SK-N-SH treated with all-trans-retinoic acid at 6 μM for 48 hours (cell line): ENCODE measurements around the gene TRIM72.

Experiments
- ATAC-seq: fragments of 200-7000 bp; cut with Tn5 transposase; 3 replicates; pipeline ENCODE4 v1.9.1; 2020; ENCODE audit warnings: mild to moderate bottlenecking, moderate library complexity
- ARNTL ChIP-seq: fragments of 450-650 bp; formaldehyde crosslinking; IDR thresholded peaks from 2 replicates; pipeline ENCODE4 v1.5.0; 2020; ENCODE audit warnings: low read depth, mild to moderate bottlenecking, moderate library complexity, borderline replicate concordance
- BACH2 ChIP-seq: fragments of 250-450 bp; sonication (Bioruptor Pico); IDR thresholded peaks from 2 replicates; pipeline ENCODE4 v1.9.0; 2021; ENCODE audit warnings: mild to moderate bottlenecking, borderline replicate concordance
- CSDC2 ChIP-seq: fragments of 250-450 bp; sonication (Bioruptor Pico); IDR thresholded peaks from 2 replicates; pipeline ENCODE4 v1.5.0; 2020; ENCODE audit warnings: mild to moderate bottlenecking, moderate library complexity
- CSRNP3 ChIP-seq: fragments of 250-450 bp; sonication (Bioruptor Pico); IDR thresholded peaks from 2 replicates; pipeline ENCODE4 v1.5.1; 2021; ENCODE audit warnings: mild to moderate bottlenecking, moderate library complexity
- ESRRG ChIP-seq: fragments of 250-450 bp; sonication (Bioruptor Pico); IDR thresholded peaks from 2 replicates; pipeline ENCODE4 v1.6.1; 2021; ENCODE audit warnings: mild to moderate bottlenecking
- GLIS3 ChIP-seq: fragments of 250-450 bp; sonication (Bioruptor Pico); IDR thresholded peaks from 2 replicates; pipeline ENCODE4 v1.5.0; 2020; ENCODE audit warnings: mild to moderate bottlenecking, moderate library complexity
- ISL1 ChIP-seq: fragments of 250-450 bp; sonication (Bioruptor Pico); IDR thresholded peaks from 2 replicates; pipeline ENCODE4 v2.1.2; 2022; ENCODE audit warnings: mild to moderate bottlenecking, moderate library complexity
- OSR1 ChIP-seq: fragments of 250-450 bp; sonication (Bioruptor Pico); IDR thresholded peaks from 2 replicates; pipeline ENCODE4 v1.8.0; 2022; ENCODE audit warnings: moderate library complexity, mild to moderate bottlenecking, inconsistent platforms
- POU6F1 ChIP-seq: fragments of 250-450 bp; sonication (Bioruptor Pico); IDR thresholded peaks from 2 replicates; pipeline ENCODE4 v1.8.0; 2021; ENCODE audit warnings: low read depth, mild to moderate bottlenecking, moderate library complexity, borderline replicate concordance
- SNAI2 ChIP-seq: fragments of 250-450 bp; sonication (Bioruptor Pico); IDR thresholded peaks from 2 replicates; pipeline ENCODE4 v1.5.0; 2020; ENCODE audit warnings: mild to moderate bottlenecking, moderate library complexity
- TCF4 ChIP-seq: fragments of 250-450 bp; sonication (Bioruptor Pico); IDR thresholded peaks from 2 replicates; pipeline ENCODE4 v1.8.0; 2021; ENCODE audit warnings: mild to moderate bottlenecking, moderate library complexity, borderline replicate concordance
- TOX ChIP-seq: fragments of 250-450 bp; sonication (Bioruptor Pico); IDR thresholded peaks from 2 replicates; pipeline ENCODE4 v1.8.0; 2021; ENCODE audit warnings: mild to moderate bottlenecking, moderate library complexity, borderline replicate concordance
- ZC3H10 ChIP-seq: fragments of 250-450 bp; sonication (Bioruptor Pico); IDR thresholded peaks from 2 replicates; pipeline ENCODE4 v1.5.1; 2021; ENCODE audit warnings: mild to moderate bottlenecking, moderate library complexity
- ZFP30 ChIP-seq: fragments of 450-650 bp; formaldehyde crosslinking; IDR thresholded peaks from 2 replicates; pipeline ENCODE4 v1.5.0; 2022; ENCODE audit warnings: mild to moderate bottlenecking, moderate library complexity
- ZNF565 ChIP-seq: fragments of 450-650 bp; formaldehyde crosslinking; conservative IDR thresholded peaks from 2 replicates; pipeline ENCODE4 v1.5.0; 2020; ENCODE audit warnings: low read depth, mild to moderate bottlenecking, moderate library complexity
- ZNF70 ChIP-seq: fragments of 450-650 bp; formaldehyde crosslinking; IDR thresholded peaks from 2 replicates; pipeline ENCODE4 v1.5.0; 2020; ENCODE audit warnings: mild to moderate bottlenecking, moderate library complexity
- TF ChIP-seq, protein P1 (sequence below): fragments of 250-450 bp; sonication (Bioruptor Pico); IDR thresholded peaks from 2 replicates; pipeline ENCODE4 v1.5.0; 2020; ENCODE audit warnings: mild to moderate bottlenecking, moderate library complexity
- TF ChIP-seq, protein P2 (sequence below): fragments of 250-450 bp; sonication (Bioruptor Pico); IDR thresholded peaks from 2 replicates; pipeline ENCODE4 v1.5.1; 2020; ENCODE audit warnings: low read depth, mild to moderate bottlenecking, moderate library complexity

TRIM72 gene

DNA sequence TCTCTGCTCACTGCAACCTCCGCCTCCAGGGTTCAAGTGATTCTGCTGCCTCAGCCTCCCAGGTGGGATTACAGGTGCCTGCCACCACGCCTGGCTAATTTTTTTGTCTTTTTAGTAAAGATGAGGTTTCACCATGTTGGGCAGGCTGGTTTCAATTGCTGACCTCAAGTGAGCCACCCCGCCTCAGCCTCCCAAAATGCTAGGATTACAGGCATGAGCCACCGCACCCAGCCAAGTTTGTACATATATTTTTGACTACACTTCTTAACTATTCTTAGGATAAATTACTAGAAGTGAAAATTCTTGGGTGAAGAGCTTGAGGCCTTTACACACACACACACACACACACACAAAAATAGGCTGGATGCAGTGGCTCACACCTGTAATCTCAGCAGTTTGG, 44.4 kb downstream of the TRIM72 start:
- TF ChIP-seq GLIS3 (CRISPR knock-in tag) (no peak), ZNF565 (no peak), CSRNP3 (no peak), ISL1 (CRISPR knock-in tag) (no peak), OSR1 (CRISPR knock-in tag) (no peak), SNAI2 (CRISPR knock-in tag) (no peak), ZC3H10 (no peak), CSDC2 (no peak), TOX (CRISPR knock-in tag) (no peak), POU6F1 (no peak)
- TF ChIP-seq, protein P1, sequence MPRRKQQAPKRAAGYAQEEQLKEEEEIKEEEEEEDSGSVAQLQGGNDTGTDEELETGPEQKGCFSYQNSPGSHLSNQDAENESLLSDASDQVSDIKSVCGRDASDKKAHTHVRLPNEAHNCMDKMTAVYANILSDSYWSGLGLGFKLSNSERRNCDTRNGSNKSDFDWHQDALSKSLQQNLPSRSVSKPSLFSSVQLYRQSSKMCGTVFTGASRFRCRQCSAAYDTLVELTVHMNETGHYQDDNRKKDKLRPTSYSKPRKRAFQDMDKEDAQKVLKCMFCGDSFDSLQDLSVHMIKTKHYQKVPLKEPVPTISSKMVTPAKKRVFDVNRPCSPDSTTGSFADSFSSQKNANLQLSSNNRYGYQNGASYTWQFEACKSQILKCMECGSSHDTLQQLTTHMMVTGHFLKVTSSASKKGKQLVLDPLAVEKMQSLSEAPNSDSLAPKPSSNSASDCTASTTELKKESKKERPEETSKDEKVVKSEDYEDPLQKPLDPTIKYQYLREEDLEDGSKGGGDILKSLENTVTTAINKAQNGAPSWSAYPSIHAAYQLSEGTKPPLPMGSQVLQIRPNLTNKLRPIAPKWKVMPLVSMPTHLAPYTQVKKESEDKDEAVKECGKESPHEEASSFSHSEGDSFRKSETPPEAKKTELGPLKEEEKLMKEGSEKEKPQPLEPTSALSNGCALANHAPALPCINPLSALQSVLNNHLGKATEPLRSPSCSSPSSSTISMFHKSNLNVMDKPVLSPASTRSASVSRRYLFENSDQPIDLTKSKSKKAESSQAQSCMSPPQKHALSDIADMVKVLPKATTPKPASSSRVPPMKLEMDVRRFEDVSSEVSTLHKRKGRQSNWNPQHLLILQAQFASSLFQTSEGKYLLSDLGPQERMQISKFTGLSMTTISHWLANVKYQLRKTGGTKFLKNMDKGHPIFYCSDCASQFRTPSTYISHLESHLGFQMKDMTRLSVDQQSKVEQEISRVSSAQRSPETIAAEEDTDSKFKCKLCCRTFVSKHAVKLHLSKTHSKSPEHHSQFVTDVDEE (CRISPR knock-in tag): no peak
- ATAC-seq: no peak

- TF ChIP-seq ZNF70 (CRISPR knock-in tag): no peak
- no peak for TF ChIP-seq TOX (CRISPR knock-in tag)
- TF ChIP-seq ISL1 (CRISPR knock-in tag): no peak
- TF ChIP-seq ARNTL: no peak
- TF ChIP-seq ZNF565: no peak
- no peak for ATAC-seq
Observed at GRCh38 chr16:31260136-31260931, 46.4 kb downstream of the TRIM72 start.

- no peak for ATAC-seq
- TF ChIP-seq BACH2 (no peak), ARNTL (no peak), ZFP30 (CRISPR knock-in tag) (no peak), GLIS3 (CRISPR knock-in tag) (no peak), TCF4 (no peak), TOX (CRISPR knock-in tag) (no peak), POU6F1 (no peak), ESRRG (CRISPR knock-in tag) (no peak), CSDC2 (no peak), ZNF70 (CRISPR knock-in tag) (no peak)
- TF ChIP-seq, protein P2, sequence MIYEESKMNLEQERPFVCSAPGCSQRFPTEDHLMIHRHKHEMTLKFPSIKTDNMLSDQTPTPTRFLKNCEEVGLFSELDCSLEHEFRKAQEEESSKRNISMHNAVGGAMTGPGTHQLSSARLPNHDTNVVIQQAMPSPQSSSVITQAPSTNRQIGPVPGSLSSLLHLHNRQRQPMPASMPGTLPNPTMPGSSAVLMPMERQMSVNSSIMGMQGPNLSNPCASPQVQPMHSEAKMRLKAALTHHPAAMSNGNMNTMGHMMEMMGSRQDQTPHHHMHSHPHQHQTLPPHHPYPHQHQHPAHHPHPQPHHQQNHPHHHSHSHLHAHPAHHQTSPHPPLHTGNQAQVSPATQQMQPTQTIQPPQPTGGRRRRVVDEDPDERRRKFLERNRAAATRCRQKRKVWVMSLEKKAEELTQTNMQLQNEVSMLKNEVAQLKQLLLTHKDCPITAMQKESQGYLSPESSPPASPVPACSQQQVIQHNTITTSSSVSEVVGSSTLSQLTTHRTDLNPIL (CRISPR knock-in tag): no peak
- TF ChIP-seq, protein P1 (CRISPR knock-in tag): no peak
Observed at GRCh38 chr16:31262084-31262483, 48.2 kb downstream of the TRIM72 start.
